Neuron (in vitro differentiated cells): Measurements from ENCODE around the gene VPS35L.

Experiments used
- H2AFZ ChIP-seq: one replicate; pipeline ENCODE4 v1.6.1; 2013; ENCODE audit warnings: low read depth, mild to moderate bottlenecking, inconsistent platforms, low read length, moderate library complexity
- H3K27me3 ChIP-seq: one replicate; pipeline ENCODE4 v1.6.1; 2013; ENCODE audit warnings: low read length; ENCODE audit not compliant: insufficient read depth
- H3K36me3 ChIP-seq: one replicate; pipeline ENCODE4 v1.6.1; 2013; ENCODE audit warnings: low read length; ENCODE audit not compliant: insufficient read depth
- H3K4me1 ChIP-seq: one replicate; pipeline ENCODE4 v1.6.1; 2013; ENCODE audit warnings: low read length; ENCODE audit not compliant: insufficient read depth
- H3K4me3 ChIP-seq: 2 replicates; pipeline ENCODE4 v1.5.1; 2013; ENCODE audit warnings: mild to moderate bottlenecking, low read length, moderate library complexity
- H3K9me3 ChIP-seq: one replicate; pipeline ENCODE4 v1.6.1; 2013; ENCODE audit warnings: low read length

VPS35L gene

GRCh38 chr16:19722981-19723380 lies 167.5 kb downstream of the VPS35L start:
- Histone ChIP-seq H3K4me3 (no peak overlapping the region), H3K4me1 (peaks cover 3% of the 10 kb centered on the region), H3K9me3 (no peaks in the 10 kb centered on the region), H3K36me3 (no peaks in the 10 kb centered on the region), H2AFZ (no peak overlapping the region), H3K27me3 (no peaks in the 10 kb centered on the region)

DNA sequence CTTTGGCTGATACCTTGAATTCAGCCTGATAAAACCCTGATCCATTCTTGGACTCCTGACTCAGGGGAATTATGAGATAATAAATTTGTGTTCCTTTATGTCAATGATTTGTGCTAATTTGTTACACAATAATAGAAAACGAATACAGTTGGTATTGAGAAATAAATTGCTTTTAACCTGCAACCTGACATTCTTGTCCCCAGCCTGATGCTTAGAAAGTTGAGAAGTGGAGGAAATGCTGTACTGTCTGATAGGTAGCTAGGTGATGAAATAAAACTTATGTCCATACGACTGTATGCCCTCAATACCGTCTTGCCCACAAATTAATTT lies 173.1 kb downstream of the VPS35L start:
- Histone ChIP-seq H3K36me3 (peaks cover 25% of the 10 kb centered on the region), H3K9me3 (peaks cover 10% of the 10 kb centered on the region), H2AFZ (no peak overlapping the region), H3K4me3 (no peak overlapping the region), H3K4me1 (no peaks in the 10 kb centered on the region), H3K27me3 (no peaks in the 10 kb centered on the region)

DNA sequence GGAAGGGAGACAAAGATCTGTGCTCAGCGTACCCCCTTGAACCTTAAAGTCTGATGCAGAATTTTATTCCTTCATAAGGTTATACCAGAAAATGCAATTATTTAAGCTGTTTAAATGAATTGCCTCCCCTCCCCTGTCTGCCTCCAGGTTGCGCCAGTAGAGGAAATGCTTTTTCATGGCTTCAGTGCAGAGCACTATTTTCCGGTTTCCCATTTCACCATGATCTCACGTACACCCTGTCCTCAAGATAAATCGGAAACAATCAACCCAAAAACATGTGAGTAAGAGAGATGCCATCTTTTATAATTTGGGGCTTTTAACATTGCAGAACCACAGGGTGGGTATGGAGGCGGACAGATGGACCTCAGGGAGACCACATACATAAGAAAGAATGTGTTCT lies 178.0 kb downstream of the VPS35L start:
- H3K36me3 ChIP-seq, result peaks cover 62% of the 10 kb centered on the region
- H3K4me1 ChIP-seq, result no peaks in the 10 kb centered on the region
- no peak overlapping the region for H2AFZ ChIP-seq
- H3K4me3 ChIP-seq, result no peak overlapping the region
- H3K27me3 ChIP-seq, result no peaks in the 10 kb centered on the region
- H3K9me3 ChIP-seq, result peaks cover 12% of the 10 kb centered on the region

DNA sequence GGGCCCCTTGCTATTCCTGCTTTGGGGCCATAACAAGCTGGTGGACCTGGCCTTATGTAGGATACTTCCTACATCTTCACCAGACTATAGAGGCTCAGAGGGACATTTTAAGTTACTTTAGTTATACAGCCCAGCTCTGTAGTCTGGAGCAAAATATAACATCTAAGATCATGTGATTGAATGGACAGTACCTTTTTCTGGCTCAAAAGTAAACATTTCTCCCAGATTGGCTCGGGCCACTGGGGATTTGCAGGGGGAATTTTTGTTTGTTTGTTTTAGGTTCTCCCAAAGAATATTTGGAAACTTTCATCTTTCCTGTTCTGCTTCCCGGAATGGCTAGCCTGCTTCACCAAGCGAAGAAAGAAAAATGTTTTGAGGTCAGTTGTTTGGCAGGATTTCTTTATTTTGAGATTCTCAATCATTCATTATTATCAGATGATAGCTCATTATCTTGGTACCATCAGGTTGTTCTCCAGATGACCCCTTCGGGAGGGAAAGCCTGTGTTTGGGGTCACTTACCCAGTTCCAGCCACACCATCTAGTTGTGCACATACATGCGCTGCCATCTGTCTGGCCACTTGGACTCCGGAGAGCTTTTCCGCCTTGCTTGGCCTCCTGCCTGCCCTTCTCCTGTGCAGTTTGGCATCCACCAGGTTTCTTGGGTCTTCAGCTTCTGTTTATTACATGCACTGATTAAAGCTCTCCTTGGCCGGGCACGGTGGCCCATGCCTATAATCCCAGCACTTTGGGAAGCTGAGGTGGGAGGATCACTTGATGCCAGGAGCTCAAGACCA lies 179.8 kb downstream of the VPS35L start:
- H3K27me3 ChIP-seq, result no peaks in the 10 kb centered on the region
- peaks cover 10% of the 10 kb centered on the region for H3K9me3 ChIP-seq
- H3K4me3 ChIP-seq, result no peak overlapping the region
- no peaks in the 10 kb centered on the region for H3K4me1 ChIP-seq
- no peak overlapping the region for H2AFZ ChIP-seq
- peaks cover 72% of the 10 kb centered on the region for H3K36me3 ChIP-seq

GRCh38 chr16:19737306-19738038 lies 182.0 kb downstream of the VPS35L start:
- H3K4me1 ChIP-seq, result no peaks in the 10 kb centered on the region
- H3K27me3 ChIP-seq, result no peaks in the 10 kb centered on the region
- H3K9me3 ChIP-seq, result peaks cover 2% of the 10 kb centered on the region
- no peak overlapping the region for H2AFZ ChIP-seq
- peaks cover 57% of the 10 kb centered on the region for H3K36me3 ChIP-seq
- no peak overlapping the region for H3K4me3 ChIP-seq

DNA sequence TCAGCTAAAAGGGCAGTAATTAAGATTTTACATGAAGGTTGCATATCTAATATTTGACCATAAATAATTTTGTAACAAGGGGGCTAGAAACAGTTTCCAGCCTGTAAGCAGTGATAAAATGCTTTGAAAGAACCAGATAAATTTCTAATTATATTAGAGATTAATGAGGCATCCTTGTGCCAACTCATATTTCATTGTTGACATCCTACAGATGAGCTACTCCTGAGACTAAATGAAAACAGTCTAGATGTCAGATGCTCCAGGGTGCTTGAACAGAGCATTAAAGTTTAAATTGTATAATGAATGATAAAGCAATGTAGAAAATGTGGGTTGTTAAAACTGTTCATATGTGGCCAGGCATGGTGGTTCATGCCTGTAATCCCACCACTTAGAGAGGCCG lies 185.9 kb downstream of the VPS35L start:
- Histone ChIP-seq H3K4me1 (peaks cover 21% of the 10 kb centered on the region), H3K9me3 (no peaks in the 10 kb centered on the region), H3K27me3 (no peaks in the 10 kb centered on the region), H2AFZ (no peak overlapping the region), H3K36me3 (peaks cover 30% of the 10 kb centered on the region), H3K4me3 (no peak overlapping the region)

DNA sequence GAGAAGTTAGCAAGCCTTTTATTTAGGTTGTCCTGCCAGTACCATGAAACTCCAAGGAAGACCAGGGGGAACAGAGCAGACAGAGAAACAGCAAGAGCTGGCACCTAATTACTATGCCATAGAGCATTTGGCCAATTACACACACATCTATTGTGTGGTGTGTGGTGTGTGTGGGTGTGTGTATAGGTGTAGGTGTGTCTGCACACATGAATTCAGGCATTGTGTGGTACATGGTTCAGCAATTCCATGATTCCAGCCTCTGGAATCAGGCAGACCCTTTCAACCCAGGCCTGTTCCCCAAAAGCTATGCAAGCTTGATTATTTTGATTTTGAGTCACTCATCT lies 188.3 kb downstream of the VPS35L start:
- Histone ChIP-seq H3K27me3 (no peaks in the 10 kb centered on the region), H3K36me3 (peaks cover 8% of the 10 kb centered on the region), H3K9me3 (no peaks in the 10 kb centered on the region), H3K4me1 (peaks cover 26% of the 10 kb centered on the region), H2AFZ (no peak overlapping the region), H3K4me3 (no peak overlapping the region)

DNA sequence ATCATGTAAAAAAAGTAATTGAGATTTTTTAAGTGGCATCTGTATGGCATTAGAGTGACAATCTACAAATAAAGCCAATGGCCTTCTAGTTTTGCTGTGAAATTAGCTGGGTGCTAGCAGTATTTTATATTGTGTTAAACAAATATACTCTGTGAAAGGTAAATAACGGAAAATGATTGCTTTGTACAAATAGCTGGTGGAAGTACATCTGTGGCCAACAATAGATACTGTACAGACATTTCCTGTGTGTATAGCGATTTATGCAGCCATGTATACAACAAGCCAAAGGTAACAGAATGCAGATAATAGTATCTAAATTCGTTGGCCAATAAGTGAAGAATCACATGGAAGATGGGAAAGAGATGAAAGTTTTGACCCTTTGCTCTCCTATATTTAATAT lies 189.2 kb downstream of the VPS35L start:
- H2AFZ ChIP-seq, result no peak overlapping the region
- no peaks in the 10 kb centered on the region for H3K9me3 ChIP-seq
- no peak overlapping the region for H3K4me3 ChIP-seq
- H3K36me3 ChIP-seq, result peaks cover 2% of the 10 kb centered on the region
- H3K4me1 ChIP-seq, result peaks cover 26% of the 10 kb centered on the region
- no peaks in the 10 kb centered on the region for H3K27me3 ChIP-seq

DNA sequence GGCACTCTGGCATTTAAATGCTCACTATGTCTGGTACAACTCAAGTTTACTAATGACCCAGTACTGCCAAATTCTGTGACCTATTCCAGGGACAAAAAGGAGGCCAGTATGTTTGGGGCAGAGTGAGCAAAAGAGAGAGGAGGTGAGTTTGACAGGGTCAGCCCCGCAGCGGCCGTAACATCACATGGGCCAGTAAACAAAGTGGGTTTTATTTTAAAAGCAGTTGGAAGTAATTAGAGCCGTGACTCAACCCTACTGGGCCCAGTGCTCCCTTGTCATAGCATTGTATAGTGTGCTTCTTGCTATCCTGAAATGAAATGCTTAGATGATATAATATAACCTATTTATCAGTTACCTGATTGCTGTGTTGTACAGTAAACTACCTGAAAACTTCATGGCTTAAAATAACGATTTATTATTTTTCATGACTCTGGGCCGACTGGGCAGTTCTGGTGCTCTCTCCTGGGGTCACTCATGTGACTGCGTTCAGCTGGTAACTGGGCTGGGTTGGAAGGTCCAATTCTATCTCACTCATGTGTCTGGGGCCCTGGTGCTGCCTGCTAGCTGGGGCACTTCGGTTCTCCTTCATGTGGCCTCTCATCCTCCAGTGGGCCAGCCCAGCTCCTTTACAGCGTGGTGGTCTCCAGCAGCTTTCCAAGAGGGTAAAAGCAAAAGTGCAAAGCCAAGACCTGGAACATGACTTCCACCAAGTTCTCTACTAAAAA lies 189.9 kb downstream of the VPS35L start:
- Histone ChIP-seq H3K4me1 (peaks cover 26% of the 10 kb centered on the region), H3K9me3 (no peaks in the 10 kb centered on the region), H3K27me3 (no peaks in the 10 kb centered on the region), H2AFZ (no peak overlapping the region), H3K36me3 (no peaks in the 10 kb centered on the region), H3K4me3 (no peak overlapping the region)

GRCh38 chr16:19746561-19746960 lies 191.1 kb downstream of the VPS35L start:
- Histone ChIP-seq H3K9me3 (no peaks in the 10 kb centered on the region), H3K36me3 (no peaks in the 10 kb centered on the region), H2AFZ (no peak overlapping the region), H3K4me1 (peaks cover 26% of the 10 kb centered on the region), H3K4me3 (no peak overlapping the region), H3K27me3 (no peaks in the 10 kb centered on the region)

DNA sequence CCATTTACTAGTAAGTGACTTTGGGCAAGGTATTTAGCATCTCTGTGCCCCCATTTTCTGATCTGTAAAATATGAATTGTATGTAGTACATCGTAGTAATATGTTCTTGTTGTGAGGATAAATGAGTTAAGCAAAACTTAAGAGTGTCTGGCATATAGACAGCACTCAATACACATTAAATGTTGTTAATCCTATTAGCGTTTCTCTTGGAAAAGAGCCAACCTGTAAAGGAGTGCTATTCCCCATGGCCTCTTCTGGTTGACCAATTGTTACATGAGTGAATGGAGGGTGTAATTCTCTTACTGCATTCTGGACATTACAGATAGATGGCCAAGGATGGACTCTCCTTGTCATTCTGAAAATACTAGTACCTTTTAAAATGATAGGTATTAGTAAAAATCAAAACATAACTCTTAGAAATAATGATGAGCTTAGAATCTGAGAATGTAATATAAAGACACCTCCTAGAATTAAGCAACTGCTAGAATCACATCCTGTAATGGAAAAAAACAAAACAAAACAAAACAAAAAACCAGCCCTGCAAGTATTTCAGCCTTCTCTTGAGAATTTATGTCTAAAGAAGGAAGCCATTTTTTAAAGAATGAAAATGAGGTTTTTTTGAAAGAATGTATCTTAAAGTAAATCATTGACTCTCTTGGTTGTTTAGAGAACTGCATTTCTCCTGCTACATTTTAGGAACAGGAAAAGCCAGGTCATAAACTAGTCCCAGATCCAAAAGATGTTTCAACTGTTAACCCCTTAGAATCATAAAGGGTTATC lies 193.1 kb downstream of the VPS35L start:
- Histone ChIP-seq H3K36me3 (no peaks in the 10 kb centered on the region), H3K4me3 (no peak overlapping the region), H3K9me3 (no peaks in the 10 kb centered on the region), H2AFZ (no peak overlapping the region), H3K4me1 (peaks cover 25% of the 10 kb centered on the region), H3K27me3 (no peaks in the 10 kb centered on the region)

- H3K36me3 ChIP-seq, result no peaks in the 10 kb centered on the region
- H3K27me3 ChIP-seq, result no peaks in the 10 kb centered on the region
- H3K4me1 ChIP-seq, result peaks cover 22% of the 10 kb centered on the region
- no peak overlapping the region for H3K4me3 ChIP-seq
- H2AFZ ChIP-seq, result no peak overlapping the region
- H3K9me3 ChIP-seq, result no peaks in the 10 kb centered on the region
These were observed 194.1 kb downstream of the VPS35L start for GRCh38 chr16:19749571-19750080.
